Medulla oblongata (tissue), 1 donor: ENCODE results near the gene CTSC.

Experiments used
- DNase-seq: peaks from one replicate; pipeline ENCODE4 v3.0.0-alpha.2; 2015; ENCODE audit errors: extremely low spot score

The CTSC gene

DNA sequence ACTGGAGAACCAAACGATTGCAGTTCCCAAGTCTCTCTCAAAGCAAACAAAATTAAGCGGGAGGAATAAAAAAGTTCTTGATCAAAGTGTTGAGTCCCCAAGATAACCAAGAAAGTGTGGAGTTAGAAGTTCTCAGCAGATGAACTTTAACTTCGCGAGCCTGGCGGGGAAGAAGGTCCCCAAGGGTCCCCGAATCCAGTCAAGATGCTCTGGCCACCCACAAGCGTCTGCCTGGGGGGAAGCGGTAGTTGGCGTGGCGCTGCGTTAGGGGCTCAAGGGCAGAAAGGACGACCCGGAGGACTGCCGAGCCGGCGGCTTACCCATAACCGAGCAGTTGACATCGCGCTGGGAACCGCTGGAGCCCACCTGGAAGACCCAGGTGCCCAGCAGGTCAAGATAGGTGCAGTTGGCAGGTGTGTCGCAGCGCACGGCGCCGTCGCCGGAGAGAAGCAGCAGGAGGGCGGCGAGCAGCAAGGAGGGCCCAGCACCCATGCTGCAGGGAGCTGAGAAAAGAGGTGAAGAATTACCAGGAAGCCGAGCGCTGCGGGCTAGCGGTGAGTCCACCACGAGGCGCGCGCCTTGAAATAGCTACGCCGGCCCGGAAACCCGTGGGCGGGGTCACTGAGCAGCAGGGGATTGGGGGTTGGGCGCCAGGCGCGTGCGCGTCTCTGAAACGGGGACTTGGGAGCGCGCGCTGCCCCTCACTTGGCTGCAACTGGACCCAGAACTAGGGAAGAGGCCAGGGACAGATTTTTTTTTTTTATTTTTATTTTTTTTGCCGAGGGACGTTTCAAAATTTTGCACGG is at the start of gene CTSC:
TSS of gene CTSC (minus strand) at position 556 of the 806 bp plus-strand sequence. CDS start at position 492, 64 bp downstream.
- DNase-seq, result peak; percentile 76

DNA sequence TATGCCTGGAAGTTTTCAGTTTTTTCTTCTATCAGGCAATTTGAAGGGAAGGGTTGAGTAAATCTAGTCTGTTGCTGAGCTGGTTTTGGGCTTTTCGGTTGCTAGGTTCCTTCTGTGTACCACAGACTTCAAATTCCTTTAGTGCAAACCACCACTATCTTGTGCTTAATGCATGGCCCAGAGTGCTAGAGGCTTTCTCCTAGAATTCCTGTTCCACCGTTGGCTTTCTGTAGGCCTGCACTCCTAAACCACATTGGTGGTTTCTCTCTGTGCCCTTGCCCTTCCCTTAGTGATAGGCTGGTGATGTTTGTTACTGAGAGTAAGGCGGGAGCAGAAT is 47.1 kb upstream of the CTSC start:
- DNase-seq, result no peak

DNA sequence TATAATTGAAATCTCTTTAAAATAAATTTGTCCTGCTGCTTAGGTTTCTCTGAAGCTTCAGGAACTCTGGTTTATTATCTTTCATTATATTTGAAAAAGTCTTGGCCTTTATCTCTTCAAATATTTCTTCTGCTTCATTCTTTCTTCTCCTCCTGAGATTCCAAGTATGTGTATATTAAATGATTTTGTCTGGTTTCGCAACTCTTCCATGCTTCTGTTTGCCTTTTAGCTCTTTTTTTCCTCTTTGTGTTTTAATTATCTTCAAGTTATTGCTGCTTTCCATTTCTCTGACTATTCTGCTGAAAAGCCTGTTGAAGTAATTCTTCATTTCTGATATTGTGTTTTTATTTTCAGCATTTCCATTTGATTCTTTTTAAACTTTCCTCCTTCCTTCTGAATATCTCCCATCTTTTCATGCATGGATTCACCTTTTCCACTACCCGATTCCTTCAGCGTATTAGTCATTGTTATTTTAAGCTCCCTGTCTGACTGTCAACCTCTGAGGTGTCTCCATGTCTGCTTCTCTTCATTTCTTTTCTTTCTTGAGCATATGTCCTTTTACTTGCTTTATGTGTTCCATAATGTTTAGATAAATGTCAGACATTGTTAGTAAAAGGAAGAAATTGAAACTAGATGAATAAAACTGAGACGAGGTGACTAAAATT is 46.6 kb upstream of the CTSC start:
- DNase-seq, result no peak

DNA sequence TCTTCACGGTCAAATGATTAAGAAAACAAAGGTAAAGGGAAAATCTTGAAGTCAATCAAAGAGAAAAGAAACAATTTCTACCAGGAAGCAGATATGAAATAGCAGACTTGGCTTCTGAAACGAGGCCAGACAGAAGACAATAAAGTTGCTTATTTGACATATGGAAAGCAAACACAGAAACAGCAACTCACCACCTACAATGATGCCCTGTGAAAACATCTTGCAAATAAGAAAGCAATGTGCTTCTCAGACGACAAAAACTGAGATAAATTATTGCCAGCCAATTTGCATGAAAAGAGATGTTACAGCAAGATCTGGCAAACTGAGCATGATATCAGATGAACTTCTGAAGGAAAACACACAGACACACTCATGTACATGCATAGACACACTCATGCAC is 45.9 kb upstream of the CTSC start:
- no peak for DNase-seq

DNA sequence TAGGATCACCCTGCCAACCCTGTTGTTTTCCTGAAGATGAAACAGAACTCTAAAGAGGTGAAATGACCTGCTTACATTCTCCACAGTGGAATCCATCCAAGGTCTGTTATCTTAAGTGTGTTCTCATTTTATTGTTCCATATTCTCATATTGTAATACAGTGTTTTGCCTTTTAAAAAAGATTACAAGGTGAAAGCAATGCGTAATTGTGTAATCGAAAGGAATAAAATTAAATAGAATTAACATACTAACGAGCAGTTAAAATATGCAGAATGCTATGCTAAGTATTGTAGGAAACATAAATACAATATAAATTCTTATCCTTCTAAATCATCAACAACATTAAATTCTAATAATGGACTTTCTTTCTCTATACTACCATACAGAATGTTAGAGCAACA is 41.6 kb upstream of the CTSC start:
- DNase-seq, result no peak

DNA sequence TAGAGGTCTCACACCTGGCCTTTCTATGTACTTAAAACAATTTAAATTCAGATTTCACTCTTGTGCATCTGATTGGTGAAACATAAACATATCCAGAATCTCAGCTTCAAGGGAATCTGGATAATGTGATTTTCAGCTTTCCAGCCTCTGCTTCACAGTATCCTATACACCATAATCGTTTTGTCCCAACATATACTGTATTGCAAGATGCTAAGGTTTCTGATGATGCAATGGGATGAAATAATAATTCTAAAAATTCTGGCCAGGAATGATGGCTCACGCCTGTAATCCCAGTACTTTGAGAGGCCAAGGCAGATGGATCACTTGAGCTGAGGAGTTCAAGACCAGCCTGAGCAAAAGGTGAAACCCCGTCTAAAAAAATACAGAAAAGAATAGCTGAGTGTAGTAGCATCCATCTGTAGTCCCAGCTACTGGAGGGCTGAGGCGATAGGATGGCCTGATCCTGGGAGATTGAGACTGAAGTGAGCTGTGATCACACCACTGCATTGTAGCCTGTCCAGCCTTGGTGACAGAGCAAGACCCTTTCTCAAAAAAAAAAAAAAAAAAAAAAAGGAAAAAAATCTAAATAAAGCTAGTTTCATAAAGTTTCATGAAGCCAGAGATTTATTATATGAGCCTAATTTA is 41.0 kb upstream of the CTSC start:
- DNase-seq, result no peak

DNA sequence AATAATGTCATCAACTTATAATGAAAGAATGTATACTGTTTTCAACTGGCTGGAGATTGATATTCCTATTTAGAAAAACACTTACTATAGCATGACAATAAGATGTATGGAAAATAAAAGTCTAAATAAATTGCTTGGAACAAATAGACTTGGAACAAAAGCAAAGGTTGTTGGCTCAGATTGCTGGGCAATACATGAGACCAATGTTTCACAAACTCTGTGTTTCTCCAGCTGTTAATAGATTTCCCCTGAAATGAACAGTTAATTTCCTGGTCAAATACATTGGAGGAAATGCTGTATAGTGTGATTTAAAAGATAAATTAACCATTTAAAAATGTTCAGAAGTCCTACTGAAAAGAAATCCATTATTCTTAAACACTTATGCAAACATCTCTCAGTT is 40.1 kb upstream of the CTSC start:
- no peak for DNase-seq

DNA sequence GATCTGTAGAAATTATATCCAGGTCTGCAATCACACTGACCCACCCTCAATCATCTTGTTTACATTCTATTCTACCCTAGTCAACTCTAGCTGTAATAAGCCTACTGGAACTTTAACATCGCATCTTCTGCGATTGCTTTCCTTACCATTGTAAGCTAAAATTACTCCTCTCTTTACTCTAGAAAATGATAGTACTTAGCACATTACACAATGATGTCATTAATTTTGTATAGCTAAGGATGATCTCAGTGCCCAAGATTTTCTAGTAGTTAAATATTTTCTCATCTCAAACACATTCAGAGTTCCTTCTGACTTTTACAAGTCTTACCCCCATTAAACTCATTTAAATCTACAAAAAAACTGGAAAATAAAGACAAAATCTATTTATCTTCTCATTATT is 39.6 kb upstream of the CTSC start:
- no peak for DNase-seq

DNA sequence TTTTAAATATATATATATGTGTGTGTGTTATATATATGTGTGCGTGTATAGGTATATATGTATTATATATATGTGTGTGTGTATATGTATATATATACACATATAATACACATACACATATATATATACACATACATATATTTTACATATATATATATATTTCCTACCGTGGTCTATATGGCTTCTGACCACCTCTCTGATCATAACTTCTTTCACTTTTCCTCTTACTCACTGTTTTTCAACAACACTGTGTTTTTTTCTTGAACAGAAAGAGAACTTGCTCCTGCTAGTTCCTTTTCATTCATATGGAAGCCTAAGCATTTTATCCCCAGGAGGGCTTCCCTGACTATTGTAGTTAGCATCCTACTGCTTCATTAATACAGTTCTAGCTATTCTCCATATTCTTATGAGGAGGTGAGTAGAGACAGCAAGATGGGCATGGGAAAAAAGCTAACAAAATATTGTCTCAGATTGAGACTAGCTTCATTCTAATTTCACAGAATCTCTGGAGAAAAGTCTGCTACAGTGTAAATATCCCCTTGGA is 38.5 kb upstream of the CTSC start:
- no peak for DNase-seq

DNA sequence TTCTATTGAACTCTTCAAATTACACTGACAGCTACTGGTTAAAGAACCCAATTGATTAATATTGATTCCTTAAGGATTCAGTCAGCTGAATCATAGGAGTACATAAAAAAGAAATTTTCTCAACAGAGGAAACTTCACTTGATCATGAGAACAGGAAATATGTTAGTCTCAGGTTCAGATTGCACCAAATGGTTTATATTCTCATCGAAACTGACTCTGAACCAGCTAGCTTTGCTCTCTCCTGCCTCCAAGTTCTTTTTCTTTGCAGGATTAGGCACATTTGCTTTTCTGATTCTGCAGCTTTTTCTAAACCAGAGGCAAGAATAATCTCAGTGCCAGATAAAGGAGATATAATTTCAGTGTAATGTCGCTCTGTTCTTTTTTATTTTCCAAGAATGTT is 33.2 kb upstream of the CTSC start:
- no peak for DNase-seq

DNA sequence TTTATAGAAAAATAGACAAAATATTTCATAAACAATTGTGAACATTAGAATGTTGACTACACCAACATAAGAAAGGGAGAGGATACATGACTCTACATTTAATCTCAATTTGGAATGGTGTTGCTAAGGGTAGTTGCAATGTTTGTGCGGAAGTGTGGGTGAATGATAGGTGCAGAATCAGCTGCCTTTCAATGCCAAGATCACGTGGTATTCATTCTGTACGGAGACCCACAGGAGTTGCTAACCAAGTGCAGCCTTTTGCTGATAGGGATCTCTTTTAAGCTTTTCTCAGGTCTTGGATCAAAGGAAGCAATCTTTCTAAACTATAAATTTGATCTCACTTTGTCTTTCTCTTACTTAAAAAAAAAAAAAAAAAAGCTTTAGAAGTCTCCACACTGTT is 29.8 kb upstream of the CTSC start:
- no peak for DNase-seq

DNA sequence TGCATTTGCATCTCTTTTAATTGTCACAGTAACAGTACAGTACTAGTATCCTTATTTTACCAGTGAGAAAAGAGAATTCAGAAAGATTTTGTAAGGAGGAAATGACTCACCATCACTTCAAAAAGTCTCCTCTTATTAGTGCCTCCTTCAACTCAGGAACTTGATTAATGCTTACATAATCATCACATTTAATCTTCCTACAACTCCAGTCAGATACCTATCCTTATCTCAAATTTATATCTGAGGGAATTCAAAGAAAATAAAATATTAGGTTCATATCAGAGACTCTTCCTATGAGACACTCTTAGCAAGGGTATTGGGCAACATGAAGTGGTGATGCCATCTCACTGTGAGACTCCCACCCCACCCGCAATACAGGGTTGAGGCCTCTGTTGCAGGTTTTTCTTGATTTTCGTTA is 26.1 kb upstream of the CTSC start:
- no peak for DNase-seq

DNA sequence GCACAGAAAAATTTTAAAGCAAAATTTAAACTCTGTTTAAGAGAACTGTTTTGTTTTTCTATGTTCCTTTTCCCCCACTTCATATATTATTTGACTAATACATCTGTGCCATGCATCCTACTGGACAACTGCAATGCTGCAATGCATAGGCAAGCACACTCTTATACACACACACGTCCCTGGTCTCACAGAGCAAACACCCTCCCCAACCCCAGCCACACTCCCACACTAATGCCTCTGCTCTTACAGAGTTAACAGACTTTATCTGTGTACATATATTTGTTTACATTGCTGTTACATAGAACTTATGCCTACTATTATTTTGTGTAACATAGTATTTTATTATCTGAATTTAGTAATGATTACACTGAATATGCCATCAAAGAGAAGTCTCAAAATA is 25.5 kb upstream of the CTSC start:
- no peak for DNase-seq

DNA sequence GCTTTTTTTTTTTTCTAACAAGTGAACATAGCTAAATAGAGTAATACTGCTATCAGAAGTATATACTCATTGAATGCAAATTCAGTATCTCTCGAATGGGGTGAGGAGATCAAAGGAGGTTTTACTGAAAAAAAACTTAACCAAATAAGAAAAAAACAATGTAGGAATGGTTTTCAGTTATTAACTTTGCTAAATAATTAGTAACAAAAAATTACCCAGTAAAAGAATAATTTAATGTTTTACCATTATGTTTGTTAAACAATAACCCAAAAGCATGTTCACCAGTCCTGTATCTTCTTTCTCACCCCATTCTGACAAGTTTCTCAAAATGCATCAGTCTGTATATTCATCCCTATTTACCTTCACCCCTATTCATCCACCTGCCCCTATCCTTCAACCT is 22.6 kb upstream of the CTSC start:
- no peak for DNase-seq

DNA sequence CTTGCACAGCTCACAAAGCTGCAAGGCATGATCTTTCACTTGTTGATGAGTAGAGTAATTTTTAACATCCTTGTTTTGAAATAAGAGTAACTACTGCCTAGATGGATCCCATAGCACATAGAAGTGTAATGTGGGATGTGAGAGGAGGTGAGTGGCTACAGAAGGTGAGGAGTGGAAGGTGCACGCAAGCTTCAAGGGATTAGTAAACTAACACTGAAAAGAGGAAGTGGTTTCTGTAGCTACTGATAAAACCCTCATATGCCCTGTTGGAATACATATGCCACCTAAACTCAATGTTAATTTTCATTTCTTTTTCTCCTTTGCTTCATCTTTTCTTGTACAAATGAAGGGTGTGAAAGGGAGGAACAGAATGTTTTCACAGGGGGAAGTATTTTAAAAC is 22.0 kb upstream of the CTSC start:
- DNase-seq, result no peak

DNA sequence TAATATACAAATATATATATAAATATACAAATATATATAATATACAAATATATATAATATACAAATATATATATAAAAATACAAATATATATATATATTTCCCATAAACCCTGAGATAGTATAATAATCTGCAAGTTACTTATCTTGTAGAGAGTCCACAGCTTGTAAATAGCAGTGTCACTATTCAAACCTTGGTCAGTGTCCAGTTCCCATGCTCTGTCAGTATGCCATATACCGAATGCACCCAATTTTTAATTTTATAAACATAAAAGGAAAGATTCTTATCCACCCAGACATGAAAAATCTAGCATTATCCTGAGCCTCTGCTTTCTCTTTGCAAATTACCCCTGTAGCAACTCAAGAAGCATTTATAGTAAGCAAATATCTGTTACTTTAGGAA is 21.6 kb upstream of the CTSC start:
- no peak for DNase-seq

DNA sequence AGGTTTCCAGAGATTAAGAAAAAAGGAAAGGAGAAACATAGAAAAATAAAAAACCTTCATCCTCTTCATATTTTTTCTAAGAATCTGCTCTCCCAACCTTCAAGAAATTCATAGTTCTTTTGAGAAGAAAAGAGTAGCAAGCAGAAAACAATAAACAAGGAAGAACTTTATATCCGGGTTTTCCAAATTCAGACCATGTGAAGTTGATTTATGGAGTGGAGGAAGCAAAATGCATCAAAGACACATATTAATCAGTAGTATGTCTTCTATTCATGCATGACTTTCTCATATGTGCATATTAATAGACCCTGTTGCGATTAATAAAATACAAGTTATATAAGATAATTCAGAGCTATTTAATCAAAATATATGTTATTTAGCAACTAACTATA is 20.5 kb upstream of the CTSC start:
- no peak for DNase-seq

DNA sequence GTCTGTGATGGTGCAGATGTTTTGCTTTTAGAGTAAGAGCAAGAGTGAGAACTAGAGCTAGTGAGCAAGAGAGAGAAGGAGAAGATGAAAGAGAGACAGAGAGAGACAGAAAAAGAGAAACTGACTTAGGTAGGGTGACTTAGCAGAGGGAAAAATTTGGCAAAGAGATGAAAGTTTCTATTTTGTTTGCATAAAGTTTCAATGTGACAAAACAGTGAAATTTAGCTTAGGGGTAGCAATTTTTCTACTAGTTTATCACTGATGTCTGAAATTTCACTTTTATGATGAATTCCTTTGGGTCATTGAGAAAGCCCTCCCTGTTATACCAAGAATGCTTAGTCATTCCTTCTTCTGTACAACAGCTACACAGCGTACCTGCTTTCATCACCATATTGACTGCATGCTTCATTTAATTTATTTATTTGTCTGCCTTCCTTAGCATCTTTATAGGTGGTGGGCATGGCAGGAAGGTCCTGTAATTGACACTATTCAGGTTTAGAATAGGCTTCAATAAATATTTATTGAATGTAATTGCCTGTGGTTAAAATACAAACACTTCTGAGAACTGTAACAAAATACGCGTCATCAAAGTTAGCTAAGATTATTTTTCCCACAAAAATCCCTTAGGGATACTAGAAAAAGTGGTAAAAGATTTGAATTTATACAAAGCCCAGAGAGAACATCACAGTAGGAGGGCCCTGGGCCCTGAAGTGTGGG is 19.9 kb upstream of the CTSC start:
- DNase-seq, result no peak

DNA sequence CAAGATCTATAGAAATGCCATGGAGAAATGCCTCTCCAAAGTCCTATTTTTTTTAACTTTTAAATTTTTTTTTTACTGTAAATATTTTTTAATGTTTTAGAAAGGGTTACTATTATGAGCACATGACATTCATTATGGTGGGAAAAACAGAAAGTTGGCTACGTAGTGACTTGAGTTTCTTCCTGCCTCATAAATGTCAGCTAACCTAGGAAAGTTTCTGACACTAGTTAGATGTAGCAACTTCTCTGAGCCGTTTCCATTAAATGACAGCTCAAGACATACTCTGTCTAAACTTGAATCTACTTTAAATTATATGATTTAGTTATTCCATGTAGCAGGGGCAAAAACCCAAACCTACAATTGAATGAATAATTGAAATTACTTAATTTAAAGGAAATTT is 18.4 kb upstream of the CTSC start:
- no peak for DNase-seq

DNA sequence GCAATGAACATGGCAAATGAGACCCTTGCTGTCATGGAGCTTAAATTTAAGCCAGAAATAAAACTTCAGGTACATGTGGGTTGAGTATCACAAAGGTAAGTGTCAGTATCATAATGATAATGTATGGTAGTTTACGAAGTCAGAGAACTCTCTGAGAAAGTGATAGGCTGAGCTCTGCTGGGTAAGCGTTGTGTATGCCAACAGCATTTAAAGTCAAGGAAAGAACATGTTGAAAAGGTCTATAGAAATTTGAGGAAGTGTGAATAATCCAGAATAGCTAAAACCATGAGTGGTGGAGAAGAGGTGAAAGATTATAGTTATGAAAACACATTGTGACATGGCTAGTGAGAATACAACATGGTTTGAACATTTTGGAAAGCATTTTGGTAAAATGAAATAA is 17.4 kb upstream of the CTSC start:
- DNase-seq, result peak; percentile 27

DNA sequence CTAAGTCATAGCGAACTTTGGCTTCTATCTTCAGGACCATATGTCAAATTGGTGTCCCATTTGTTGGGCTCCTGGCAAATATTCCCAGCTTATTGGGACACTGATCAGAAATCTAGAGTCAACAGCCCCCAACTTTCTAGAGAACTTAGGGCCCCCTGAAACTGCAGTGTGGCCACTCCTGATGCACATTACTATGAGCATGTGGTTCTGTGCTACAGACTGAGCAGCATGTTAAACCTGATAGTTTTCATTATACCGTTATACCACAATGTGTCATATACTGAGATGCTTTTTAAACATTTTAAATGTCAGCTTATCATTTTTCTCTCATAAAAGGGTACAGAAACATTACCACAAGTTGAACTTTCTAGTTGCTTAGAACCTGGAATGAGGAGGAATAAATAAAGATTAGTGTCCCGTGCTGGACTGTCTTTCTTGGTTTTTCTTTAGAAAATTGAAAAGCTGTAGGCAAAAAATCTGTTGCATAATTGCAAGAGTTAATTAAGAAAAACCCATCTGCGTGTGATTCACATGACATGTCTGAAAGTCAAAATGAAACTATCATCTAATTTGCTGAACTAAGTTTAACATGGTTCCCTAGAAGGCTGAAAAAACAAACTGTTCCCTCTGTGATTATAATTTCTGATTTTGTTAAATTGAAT is 16.4 kb upstream of the CTSC start:
- DNase-seq, result no peak

DNA sequence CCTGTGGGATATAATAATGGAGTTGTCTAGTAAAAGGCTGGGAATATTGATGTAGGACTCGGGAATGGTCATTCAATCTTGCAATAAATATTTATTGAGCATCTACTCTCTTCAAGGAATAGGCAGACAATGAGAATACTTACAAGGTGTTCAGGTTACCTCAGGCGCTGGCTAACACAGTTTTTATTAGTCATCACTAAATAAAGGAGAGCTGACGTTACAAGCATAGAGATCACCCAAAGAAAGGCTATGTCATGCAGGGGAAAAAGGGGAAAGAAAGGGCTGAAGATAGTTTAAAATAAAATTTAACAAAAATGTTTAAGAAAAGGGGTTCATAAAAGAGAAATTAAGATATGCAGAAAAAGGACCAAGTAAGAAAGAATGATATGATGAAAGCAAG is 15.8 kb upstream of the CTSC start:
- DNase-seq, result no peak
